Measurements from ENCODE around the gene DEPDC4. TPM values are rescaled to one million over a fixed set of nuclear protein-coding genes. Genes with fewer than 3 reads are reported as not detected.

DEPDC4 gene
- total and polyA plus RNA-seq, 2 experiments from 2014 or later: 2.2 to 9.4 TPM

- H3K4me2 ChIP-seq: no peak overlapping the region
- H2AFZ ChIP-seq: no peak overlapping the region
- H3K27ac Mint-ChIP-seq: no peak overlapping the region
- no peak overlapping the region for H3K27ac ChIP-seq (ENCODE audit: low read depth)
- ATAC-seq: no peak
- peaks cover 4% of the 10 kb centered on the region for H3K27me3 Mint-ChIP-seq (ENCODE audit: insufficient read depth, low read depth, poor library complexity)
- peaks cover 89% of the 10 kb centered on the region for H3K36me3 Mint-ChIP-seq (ENCODE audit: low read depth)
- no peaks in the 10 kb centered on the region for H4K20me1 ChIP-seq (replicated peaks; ENCODE audit: insufficient read depth)
- peaks cover 35% of the 10 kb centered on the region for H3K9me3 Mint-ChIP-seq
- H3K36me3 ChIP-seq (ENCODE audit: insufficient read depth): peaks cover 21% of the 10 kb centered on the region
- no peaks in the 10 kb centered on the region for H3K4me1 ChIP-seq (ENCODE audit: insufficient read depth)
- H3K9me2 ChIP-seq (ENCODE audit: insufficient read depth): peaks cover 14% of the 10 kb centered on the region; the same call in 1 of the 2 replicates
- no peaks in the 10 kb centered on the region for H3K4me1 Mint-ChIP-seq
- no peak for DNase-seq (ENCODE audit: low spot score)
- H3K4me3 ChIP-seq: no peak overlapping the region
- no peaks in the 10 kb centered on the region for H3K27me3 ChIP-seq (ENCODE audit: insufficient read depth)
- peaks cover 18% of the 10 kb centered on the region for H3K79me2 ChIP-seq (replicated peaks; ENCODE audit: insufficient read depth)
- TF ChIP-seq EZH2 (IDR thresholded peaks at IDR 0.05; ENCODE audit: low read depth, unreplicated experiment): no peak
- TF ChIP-seq ZNF462 (CRISPR knock-in tag; IDR thresholded peaks at IDR 0.05): no peak
- H3K4me3 Mint-ChIP-seq: no peak overlapping the region
- H3F3A ChIP-seq (replicated peaks; ENCODE audit: low read depth): no peaks in the 10 kb centered on the region
Observed at GRCh38 chr12:100302081-100302480, 35.2 kb upstream of the DEPDC4 start.

- no peaks in the 10 kb centered on the region for H3K27me3 ChIP-seq (ENCODE audit: insufficient read depth)
- H3K4me3 Mint-ChIP-seq: no peak overlapping the region
- H3K27ac ChIP-seq (ENCODE audit: low read depth): no peak overlapping the region
- H3K27ac Mint-ChIP-seq: no peak overlapping the region
- H3K4me1 ChIP-seq (ENCODE audit: insufficient read depth): no peaks in the 10 kb centered on the region
- no peaks in the 10 kb centered on the region for H3K27me3 Mint-ChIP-seq (ENCODE audit: insufficient read depth, low read depth, poor library complexity)
- no peaks in the 10 kb centered on the region for H3F3A ChIP-seq (replicated peaks; ENCODE audit: low read depth)
- TF ChIP-seq ZNF462 (CRISPR knock-in tag; IDR thresholded peaks at IDR 0.05) (no peak), ZNF331 (CRISPR knock-in tag; IDR thresholded peaks at IDR 0.05; ENCODE audit: low read depth) (no peak)
- peaks cover 61% of the 10 kb centered on the region for H3K36me3 Mint-ChIP-seq (ENCODE audit: low read depth)
- 0 out of 2 replicates have a peak, but pooled peaks cover 5% of the 10 kb centered on the region for H3K9me2 ChIP-seq (ENCODE audit: insufficient read depth)
- peaks cover 18% of the 10 kb centered on the region for H3K9me3 Mint-ChIP-seq
- H2AFZ ChIP-seq: no peak overlapping the region
- no peak overlapping the region for H3K4me3 ChIP-seq
- H3K36me3 ChIP-seq (ENCODE audit: insufficient read depth): peaks cover 6% of the 10 kb centered on the region
- no peaks in the 10 kb centered on the region for H4K20me1 ChIP-seq (replicated peaks; ENCODE audit: insufficient read depth)
- H3K4me1 Mint-ChIP-seq: no peaks in the 10 kb centered on the region
- no peak overlapping the region for H3K4me2 ChIP-seq
- H3K79me2 ChIP-seq (replicated peaks; ENCODE audit: insufficient read depth): peaks cover 6% of the 10 kb centered on the region; the same call in 1 of the 2 replicates
- no peak for ATAC-seq
- DNase-seq (ENCODE audit: low spot score): no peak
Observed at GRCh38 chr12:100295764-100296555, 29.1 kb upstream of the DEPDC4 start.
